ENCODE results near the gene TMEM128. TPM values are rescaled to one million over a fixed set of nuclear protein-coding genes. Genes with fewer than 3 reads are reported as not detected.
A peak's percentile ranks its signal among the peaks of the same experiment; 100 is the strongest.

TMEM128 gene
- total and polyA plus RNA-seq, 2 of the 13 experiments (the other 11 are each of a cell fraction or from before 2014, with no cell fraction given) = 19.4 to 27.9 TPM

- TF ChIP-seq FOXP4 (CRISPR knock-in tag; IDR thresholded peaks at IDR 0.05) (no peak), PPARG (CRISPR knock-in tag; conservative IDR thresholded peaks at IDR 0.05) (no peak), ZNF558 (CRISPR knock-in tag; IDR thresholded peaks at IDR 0.05; ENCODE audit: borderline replicate concordance) (no peak), SOX5 (CRISPR knock-in tag; IDR thresholded peaks at IDR 0.05; ENCODE audit: borderline replicate concordance) (no peak)
Observed at GRCh38 chr4:4202510-4202909, 45.5 kb downstream of the TMEM128 start (continued).

- ChIA-PET POLR2A (no interaction called here), CTCF (ENCODE audit: low intra/inter-chr PET ratio, low total read pairs) (no interaction called here)
- BruUV-seq (replicated peaks) = no TSS peak
- H3K36me3 ChIP-seq (replicated peaks in 1 of 2; ENCODE audit: control insufficient read depth in 1 of 2, insufficient read depth in 2 of 2, low read length in 2 of 2) = no peaks in the 10 kb centered on the region
- H3K4me1 ChIP-seq (ENCODE audit: insufficient read depth, low read length) = peaks cover 6% of the 10 kb centered on the region
- TF ChIP-seq FOSL2 (CRISPR knock-in tag; IDR thresholded peaks at IDR 0.05) = 0 out of 2 replicates have a peak, but pooled peaks have one; percentile 27
- TF ChIP-seq ZNF597 (CRISPR knock-in tag; IDR thresholded peaks at IDR 0.05) = no peak
- TF ChIP-seq ZNF460 (CRISPR knock-in tag; IDR thresholded peaks at IDR 0.05; ENCODE audit: borderline replicate concordance) = no peak
- DNase-seq (ENCODE audit: low spot score) = no peak
- H3K79me2 ChIP-seq (ENCODE audit: insufficient read depth, low read length) = no peaks in the 10 kb centered on the region
- H3K4me3 ChIP-seq (replicated peaks in 1 of 3; ENCODE audit: insufficient read depth in 1 of 3, low read depth in 2 of 3, low read length in 3 of 3) = no peak overlapping the region
- ATAC-seq = no peak
- no peak overlapping the region for H2AFZ ChIP-seq (ENCODE audit: low read length)
- no peak overlapping the region for H3K9ac ChIP-seq (ENCODE audit: insufficient read depth, low read depth, low read length)
- no peaks in the 10 kb centered on the region for H3K9me3 ChIP-seq (ENCODE audit: low read length)
- FAIRE-seq = no peak
- intact Hi-C loops (cut with micrococcal nuclease; ENCODE audit: unreplicated experiment) (no loop called here), in situ Hi-C loops (cut with HindIII; ENCODE audit: extremely low pct_ligation_motif_present, low pct_unique_long_range_greater_than_20kb) (no loop called here)
- no peak overlapping the region for H3K4me2 ChIP-seq (ENCODE audit: low read depth, low read length)
- 25% methylated on average over 4 of the region's 4 CpGs for WGBS (ENCODE audit: low lambda C conversion rate)
- H3K27me3 ChIP-seq (ENCODE audit: control insufficient read depth in 1 of 2, insufficient read depth in 2 of 2, low read length in 2 of 2) = peaks cover 0 to 9% of the 10 kb centered on the region in 2 experiments; a peak in 4 of 5 replicates
- H4K20me1 ChIP-seq (ENCODE audit: insufficient read depth, low read length) = no peaks in the 10 kb centered on the region
- no peak overlapping the region for H3K27ac ChIP-seq (ENCODE audit: extremely low read length, insufficient read depth, low read length)
Observed at GRCh38 chr4:4200624-4201023, 47.4 kb downstream of the TMEM128 start.

All from HepG2 (cell line).